ENCODE measurements around the gene ZFYVE26.
A peak's percentile ranks its signal among the peaks of the same experiment; 100 is the strongest.
"Not testable (repeated sequence)": the region's sequence is repeated elsewhere in the genome, so short reads cannot be mapped to it uniquely, and the experiment has no call there.

The ZFYVE26 gene

DNA sequence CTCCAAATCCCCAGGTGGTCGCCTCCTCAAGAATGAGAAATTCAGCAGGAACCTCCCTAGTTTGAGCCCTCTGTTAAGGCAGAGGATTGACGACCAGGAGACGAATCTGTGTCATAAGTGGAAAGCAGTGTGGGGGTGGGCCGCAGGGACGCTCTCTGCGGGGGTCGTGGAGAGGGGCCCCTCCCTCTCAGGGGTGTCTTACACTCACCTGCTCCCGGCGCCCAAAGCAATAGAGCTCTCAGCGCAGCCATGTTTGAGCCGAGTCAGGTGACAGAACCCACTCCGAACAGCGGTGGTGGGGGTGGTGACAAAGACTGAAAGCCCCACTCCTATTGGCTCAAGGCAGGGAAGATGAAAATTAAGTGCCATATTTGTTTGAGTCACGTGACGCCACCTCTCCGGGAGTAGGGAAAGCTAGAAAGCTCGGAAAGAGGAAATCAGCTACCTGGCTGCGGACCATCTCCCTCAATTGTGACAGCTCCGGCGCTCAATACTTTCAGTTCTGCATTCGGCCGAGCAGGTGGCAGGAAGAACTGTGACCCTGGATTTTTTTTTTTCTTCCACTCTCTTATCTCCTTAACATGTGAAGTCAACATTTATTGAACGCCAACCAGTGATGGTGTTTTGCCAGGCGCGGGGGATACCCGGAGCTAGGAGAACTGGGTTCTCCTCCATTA is at the start of gene ZFYVE26:
Gene ZFYVE26, minus strand, starts transcription at position 265 of the 677 bp plus-strand sequence. CDS start 627 bp downstream, outside the sequence.
- DNase-seq, result peak; percentile 80 to 92 (median 86)

DNA sequence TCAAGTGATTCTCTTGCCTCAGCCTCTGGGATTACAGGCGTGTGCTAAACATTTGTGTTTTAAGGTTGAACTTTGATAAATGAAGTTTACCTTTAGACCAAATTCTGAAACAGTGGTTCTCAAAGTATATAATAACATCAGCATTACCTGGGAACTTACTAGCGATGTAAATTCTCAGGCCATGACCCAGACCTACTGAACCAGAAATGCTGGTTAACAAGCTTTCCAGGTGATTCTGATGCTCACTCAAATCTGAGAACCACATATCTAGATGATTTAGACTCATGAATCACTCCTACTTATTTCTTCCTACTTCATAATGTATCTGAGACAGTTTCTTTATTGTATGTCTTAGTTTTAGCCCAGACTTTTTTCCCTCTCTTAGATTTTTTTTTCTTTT is 46.8 kb upstream of the ZFYVE26 start:
- no peak for DNase-seq

DNA sequence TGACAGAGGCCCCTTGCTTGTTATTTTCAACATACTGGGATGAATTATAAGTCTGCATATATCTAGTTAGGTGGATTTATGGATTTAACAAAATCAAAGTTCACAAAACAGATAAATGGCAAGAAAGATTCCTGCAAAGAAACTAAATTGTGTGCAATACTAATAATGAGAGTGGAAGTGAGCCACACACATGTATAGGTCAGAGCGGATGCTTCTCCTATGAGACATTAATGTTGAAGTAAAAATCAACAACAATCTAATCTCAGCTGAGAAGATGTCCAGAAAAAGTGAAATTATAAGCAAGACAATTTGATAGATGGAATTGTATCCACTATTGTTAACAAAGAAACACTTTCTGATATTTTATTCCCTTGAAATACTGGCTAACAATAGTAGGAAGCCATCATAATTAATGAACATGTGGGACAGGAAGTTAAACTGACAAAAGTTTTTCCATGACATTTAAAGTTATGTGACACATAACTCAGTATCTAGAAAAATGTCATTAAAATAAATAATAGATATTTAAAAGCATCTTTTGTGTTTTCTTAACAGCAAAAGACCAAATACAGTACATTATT is 42.9 kb upstream of the ZFYVE26 start:
- no peak for DNase-seq

DNA sequence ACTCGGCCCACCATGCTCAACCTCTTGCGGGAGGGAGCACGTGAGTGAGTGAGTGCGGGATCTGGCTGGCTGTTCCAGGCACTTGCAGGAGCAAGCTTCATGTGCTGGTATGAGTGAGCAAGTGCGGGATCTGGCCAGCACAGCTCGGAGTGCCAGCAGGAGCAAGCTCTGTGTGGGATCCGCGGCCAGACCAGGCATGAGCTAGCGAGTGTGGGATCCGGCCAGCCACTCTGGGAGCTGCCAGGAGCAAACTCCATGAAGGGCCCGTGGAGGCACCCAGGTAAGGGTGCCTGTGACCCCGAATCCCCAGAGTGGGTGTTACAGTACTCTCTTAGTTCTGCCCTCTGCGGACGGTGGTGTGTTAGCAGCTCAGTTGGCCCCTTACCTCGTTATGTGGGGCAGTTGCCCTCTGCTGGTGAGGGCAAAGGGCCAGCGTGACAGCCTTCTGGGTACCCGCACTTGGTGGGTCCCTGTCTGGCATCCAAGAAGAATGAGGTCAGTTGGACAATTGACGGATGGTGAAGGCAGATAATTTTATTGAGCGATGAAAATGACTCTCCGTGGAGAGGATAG is 41.5 kb upstream of the ZFYVE26 start:
- no peak for DNase-seq

DNA sequence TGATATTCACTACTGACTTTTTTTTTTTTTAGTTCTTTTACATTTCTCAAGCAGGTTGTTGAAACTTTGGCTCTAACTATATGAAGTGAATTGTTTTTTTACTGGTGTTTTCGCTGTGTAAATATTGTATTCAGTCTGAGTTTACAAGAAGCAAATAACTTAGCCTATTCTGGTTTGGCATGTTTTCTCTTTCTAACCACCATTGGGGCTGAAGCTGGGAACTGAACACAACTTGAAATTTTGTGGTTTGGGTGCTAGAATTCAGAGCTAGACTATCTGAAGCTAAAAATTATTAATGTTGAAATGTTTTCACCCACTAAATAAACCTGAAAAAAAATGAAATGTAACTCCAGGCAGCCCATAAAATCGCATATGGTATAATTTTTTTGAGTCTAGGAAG is 40.4 kb upstream of the ZFYVE26 start:
- no peak for DNase-seq

DNA sequence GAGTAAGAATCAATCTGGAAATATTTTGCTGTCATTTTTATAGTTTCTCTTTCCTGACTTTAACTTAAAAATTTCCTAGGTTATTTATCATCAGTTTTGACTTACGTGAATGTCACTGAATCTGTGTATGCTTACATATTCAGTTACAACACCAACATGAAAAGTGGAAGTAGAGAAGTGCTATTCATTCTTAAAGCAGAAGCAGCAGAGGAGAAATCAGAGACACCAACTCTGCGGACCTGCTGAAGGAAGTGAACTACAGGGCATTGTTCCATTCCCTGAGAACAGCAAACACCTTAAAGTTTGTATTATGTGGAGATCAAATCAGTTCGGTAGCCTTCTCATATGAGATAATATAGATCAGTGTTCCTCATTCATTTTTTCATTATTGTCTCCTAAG is 37.3 kb upstream of the ZFYVE26 start:
- DNase-seq, result no peak

DNA sequence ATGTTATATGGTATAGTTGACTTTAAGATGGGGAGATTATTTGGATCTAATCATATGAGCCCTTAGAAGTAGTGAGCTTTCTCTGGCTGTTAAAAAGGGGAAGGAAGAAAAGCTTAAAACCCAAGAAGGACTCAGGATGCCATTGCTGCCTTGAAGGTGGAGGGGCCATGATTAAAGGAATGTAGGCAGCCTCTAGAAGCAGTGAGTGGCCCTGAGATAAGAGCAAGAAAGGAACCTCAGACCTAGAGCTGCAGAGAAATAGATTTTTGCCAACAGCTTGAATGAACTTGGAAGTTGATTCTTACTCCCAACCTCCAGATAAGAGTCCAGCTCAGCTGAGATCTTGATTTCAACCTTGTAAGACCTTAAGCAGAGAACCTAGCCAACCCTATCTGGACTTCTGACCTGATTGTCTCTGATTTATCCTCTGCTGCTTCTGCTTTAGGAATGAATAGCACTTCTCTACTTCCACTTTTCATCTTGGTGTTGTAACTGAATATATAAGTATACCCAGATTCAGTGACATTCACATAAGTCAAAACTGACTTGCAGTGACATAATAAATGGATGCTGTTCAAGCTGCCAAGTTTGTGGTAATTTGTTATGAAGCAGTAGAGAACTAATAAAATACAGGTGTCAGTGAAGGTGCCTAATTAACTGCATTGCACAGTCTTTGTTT is 36.7 kb upstream of the ZFYVE26 start:
- no peak for DNase-seq

DNA sequence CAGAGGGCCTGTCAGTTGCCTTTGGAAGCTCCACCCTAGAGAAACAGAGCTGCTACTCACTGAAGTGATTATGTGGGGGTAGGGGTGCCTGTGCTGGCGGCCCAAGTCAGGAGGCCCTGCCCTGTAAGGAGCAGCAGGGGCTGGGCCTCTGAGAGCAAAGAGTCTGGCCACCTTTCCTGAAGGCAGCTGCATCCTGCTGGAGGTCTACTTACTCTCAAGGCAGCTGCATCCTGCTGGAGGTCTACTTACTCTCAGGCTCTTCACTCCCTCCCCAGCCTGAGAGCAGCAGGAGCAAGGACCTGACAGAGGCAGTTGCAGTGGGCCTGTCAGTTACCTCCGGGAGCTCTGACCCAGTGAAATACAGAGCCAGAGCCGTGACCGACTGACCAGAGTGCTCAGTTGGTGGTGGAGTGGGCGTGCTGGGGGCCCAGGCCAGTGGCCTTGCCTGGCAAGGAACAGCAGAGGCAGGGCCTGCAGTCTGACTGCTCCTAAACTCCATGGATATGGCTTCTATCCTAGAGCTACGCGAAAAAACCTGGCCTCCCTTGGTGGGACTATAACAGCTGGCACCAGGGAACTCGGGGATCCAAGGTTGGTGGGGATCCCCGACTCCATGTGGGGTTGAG is 35.5 kb upstream of the ZFYVE26 start:
- DNase-seq, result no peak

DNA sequence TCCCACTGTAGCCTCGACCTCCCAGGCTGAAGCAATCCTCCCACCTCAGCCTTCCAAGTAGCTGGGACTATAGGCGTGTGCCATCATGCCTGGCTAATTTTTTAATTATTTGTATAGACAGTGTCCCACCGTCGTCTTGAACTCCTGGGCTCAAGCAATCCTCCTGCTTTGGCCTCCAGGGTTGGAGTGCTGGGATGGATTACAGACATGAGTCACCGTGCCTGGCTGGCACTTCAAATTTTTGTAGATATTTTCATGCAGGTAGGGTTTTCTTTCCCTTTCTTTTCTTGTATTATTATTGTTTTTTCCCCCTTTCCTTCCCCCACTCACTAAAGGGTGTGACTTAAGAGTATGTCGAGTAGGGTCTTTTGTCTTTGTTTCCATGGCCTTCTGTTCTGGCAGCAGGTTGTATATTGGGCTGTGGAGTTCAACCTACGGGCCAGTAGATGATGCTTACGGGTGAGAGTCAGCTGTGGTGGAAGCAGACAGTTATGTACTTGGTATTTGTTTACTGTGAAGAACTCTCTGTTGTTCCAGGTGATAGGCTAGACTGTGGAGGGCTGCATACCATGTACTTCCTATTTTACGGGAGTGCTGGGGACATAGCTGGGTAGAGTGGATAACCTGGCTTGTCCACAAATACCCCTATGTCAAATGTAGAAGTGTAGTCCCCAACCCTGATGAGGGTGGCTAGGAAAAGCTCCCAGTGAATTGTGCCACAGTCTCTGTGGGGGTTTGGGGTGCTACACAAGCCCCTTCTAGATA is 33.9 kb upstream of the ZFYVE26 start:
- no peak for DNase-seq

DNA sequence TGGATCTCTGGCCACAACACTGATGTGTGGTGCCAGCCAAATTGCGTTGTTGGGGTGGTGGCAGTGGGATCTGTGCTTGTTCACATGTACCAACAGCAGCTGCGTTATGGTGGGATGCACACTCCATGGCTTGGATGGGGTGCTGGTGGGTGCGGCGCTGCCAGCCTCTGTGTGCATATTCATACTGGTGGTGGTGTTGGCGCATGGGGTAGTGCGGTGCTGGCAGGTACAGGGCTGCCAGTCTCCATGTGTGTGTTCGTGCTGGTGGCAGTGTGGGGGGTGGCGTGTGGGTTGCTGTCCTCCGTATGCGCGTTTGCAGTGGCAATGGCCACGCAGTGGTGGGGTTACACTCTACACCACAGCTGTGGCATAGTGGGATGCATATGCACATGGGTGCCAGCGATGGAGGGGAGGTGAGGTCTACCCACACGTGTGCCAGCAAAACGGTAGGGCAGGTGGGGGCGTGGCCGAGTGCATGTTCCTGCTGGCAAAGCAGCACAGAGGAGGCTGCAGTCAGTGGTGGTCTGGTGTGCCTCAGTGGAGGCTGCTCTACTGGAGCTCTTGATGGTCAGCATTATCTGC is 29.7 kb upstream of the ZFYVE26 start:
- no peak for DNase-seq

DNA sequence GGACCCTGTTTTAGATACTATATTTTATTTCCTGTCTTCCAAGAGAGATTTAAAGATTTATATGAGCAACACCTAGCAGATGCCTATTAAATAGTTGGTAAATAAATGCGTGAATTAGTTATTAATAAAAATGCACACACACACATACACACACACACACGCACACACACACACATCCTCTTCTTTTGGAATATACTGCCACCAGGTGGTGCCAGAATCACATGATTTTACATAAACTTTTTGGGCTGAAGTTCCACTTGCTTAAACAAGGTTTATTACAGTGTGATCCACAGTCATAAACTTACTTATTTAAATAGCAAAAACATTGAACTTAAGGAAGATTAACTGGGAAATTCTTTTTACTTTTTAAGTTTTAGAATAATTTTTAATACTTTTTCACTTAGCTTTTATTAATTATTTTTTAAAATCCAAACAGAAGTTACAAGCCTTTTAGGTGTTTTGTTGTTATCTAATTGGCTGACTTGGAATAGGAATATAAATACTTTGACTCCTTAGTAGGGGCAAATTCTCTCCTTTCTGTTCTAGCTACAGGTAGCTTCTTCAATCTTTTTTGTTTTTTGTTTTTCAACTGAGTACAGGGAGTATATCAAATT is 20.7 kb upstream of the ZFYVE26 start:
- DNase-seq, result peak in 5 of 6 experiments; percentile 36 to 68 (median 37)

DNA sequence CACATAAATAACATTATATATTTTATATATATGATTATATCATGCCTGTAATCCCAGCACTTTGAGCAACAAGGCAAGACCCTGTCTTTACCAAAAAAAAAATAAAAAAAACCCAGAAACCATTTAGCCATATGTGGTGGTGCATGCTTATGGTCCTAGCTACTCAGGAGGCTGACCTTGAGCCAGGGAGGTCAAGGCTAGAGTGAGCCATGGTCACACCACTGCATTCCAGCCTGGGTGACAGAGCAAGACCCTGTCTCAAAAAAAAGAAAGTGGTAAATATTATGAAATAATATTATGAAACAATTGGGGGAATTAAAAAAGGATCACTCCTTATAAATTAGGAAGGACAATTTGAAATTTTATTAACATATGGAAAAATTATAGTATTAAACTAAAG is 19.2 kb upstream of the ZFYVE26 start:
- no peak for DNase-seq

DNA sequence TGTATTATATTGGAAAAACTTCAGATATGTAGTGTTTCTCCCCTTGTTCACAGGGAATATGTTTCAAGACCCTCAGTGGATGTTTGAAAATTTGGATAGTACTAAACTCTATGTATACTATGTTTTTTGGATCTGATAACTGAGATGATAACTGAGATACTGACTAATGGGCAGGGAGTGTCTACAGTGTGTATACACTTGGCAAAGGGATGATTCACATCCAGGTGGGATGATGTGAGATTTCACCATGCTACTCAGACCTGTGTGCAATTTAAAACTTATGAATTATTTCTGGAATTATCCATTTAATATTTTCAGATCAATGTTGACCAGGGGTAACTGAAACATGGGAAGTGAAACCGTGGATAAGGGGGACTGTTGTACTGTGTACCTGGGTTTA is 17.0 kb upstream of the ZFYVE26 start:
- DNase-seq, result no peak

DNA sequence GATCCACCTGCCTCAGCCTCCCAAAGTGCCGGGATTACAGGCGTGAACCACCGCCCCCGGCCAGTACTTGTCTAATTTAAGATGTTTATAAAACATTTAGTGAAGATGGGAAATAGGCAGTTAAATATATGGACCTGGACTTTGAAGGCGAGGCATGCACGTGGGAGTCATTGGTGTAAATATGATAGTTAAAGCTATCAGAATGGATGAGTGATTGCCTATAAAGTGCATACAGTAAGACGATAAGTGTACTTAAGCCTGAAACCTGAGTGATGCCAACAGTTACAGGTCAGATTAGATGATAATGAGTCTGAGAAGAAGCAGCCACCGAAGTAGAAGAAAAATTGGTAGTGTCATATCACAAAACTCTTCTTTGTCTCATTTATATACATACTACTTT is 14.7 kb upstream of the ZFYVE26 start:
- DNase-seq, result no peak

DNA sequence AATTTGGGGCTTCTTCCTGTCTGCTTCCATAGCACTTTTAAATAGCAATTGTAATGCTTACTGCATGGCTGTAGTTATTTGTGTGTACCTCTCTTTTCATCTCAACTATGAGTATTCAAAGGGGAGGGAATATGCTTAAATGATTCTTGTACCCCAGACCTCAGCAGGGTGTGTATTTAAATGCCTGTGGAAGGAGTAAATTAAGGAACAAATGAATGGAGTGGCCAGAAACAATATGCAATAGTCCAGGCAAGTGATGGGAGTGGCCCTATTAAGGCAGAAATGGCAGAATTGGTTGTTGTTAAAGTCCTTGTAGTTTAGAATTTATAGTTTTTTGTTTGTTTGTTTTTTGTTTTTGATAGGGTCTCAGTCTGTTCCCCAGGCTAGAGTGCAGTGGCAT is 4.7 kb upstream of the ZFYVE26 start:
- DNase-seq, result no peak

DNA sequence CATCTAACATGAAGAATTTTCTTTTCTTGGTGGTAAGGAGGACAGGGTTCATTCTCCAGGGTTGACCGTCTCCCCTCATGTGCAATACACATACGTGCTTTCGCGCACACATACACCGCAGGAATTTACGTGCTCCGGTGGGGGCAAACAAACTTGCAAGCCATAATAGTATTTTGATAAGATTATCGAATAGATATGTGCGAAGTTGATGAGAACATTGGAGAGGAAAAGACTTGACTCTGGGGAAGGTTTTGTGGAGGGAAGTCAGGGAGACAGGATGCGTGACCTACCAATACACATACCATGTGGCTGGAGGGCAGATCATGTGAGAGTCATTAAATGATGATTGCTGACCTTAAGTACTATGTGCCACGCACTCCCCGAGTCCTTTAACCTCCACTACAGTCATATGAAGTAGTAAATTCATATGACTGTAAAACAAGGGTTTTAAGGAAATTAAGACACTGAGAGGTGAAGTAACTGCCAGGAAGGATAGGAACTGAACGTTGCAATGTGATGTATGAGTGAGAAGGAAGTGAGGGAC is 4.1 kb upstream of the ZFYVE26 start:
- peak in 1 of 6 experiments; percentile 10 for DNase-seq

DNA sequence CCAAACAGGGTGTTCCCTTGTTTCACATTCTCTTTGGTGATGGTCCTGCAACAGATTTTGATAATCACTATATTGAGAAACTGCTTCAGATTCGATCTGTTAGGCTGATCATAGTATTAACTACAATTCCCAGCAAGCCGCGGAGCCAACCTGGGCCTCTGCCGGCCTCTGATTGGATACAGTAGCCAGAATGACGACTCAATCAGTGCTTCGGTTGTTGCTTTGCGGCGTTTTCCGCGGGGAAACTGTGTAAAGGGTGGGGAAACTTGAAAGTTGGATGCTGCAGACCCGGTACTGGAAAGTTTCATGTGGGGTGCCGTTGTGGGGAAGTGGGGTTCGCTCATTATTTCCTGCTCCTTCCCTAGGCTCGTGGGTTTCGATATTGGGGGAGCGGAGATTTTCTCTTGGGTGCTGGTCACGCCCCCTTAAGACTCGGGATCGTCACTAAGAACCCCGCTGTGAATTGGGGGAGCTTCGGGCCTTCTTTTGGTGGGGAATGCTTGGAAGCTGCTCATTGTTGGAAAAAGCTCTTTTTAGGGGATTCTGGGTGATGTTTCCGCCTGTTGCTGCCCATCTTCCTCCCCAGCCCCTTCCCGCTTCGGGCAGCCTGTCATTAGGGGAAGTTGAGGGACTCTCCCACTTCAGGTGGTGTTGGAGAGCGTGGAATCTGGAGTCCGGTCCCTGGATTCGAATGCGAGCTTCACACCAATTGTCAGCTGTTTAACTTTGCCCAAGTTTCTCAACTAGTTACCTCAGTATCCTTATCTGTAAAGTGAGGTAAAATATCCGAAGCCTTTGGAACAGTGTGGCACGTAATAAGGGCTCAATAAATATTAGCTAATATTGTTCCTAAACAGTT is 3.4 kb upstream of the ZFYVE26 start, which contains the start of gene RAD51B:
Gene RAD51B, plus strand, starts transcription at position 217 of the 859 bp plus-strand sequence.
- DNase-seq, result peak; percentile 75 to 91 (median 82)

DNA sequence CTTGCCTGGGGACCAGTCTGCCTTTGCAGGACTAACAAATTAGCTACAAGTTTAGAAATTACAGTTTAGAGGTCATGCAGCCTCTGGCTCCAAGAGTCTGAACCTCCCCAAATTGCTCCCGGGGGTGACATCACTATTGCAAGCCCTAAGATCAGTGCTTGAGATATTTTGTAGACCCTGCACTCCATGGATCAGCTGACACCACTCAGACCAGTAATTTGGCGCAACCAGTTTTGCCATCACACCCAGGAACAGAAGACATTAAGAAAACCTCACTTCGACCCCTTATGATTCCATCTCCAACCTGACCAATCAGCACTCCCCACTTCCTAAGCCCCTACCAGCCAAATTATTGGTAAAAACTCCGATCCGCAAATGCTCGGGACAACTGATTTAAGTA is 2.1 kb upstream of the ZFYVE26 start:
- not testable (repeated sequence) for DNase-seq

DNA sequence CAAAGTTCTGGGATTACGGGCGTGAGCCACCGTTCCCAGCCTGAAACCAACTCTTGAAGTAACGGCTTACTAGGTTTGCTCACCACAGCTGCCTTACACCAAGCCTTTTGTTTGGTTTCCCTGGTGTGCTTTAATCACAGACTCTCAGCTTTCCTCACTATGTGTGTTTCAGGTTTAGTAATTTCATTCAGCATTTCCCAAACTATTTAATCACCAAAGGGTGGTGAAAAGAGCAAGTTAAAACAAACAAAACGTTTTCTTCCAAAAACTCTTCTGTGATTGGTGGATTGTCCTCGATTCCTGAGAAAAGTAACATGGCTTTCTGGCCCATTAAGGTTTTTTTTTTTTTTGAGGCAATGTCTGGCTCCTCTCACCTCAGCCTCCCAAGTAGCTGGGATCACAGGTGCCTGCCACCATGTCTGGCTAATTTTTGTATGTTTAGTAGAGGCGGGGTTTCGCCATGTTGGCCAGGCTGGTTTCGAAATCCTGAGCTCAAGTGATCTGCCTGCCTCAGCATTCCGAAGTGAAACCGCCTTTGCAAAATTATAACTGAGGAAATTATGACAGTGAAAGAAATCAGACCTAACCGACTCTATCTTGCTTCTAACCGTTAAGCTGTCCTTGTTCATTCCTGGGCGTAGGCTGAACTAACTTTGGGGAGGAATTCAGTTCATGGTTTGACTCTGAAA is 1.5 kb upstream of the ZFYVE26 start:
- no peak for DNase-seq
